ENCODE results near the gene ZNF568. TPM values are rescaled to one million over a fixed set of nuclear protein-coding genes. Genes with fewer than 3 reads are reported as not detected.

ZNF568 gene
- polyA plus RNA-seq, 2 of the 4 experiments (the other 2 are of a cell fraction): 1.0 to 4.9 TPM

DNA sequence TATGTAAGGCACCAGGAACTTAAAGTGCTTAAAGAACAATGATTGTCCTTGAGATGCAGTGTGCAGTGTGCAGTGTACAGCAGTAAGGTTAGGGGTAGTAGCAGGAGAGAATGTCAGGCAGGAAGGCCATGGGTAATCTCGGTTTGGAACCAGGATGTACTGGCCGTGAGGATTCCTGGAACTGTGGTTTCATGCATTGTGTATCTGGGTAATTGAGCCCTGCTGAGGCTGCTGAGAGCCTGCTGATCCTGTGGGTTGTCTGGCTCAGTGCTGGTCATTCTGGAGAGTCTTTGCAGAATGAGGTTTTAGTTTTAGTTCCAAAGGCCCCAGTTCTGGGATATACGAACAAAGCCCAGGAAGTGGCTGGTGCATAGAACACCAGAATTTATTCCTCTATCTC lies 71.0 kb downstream of the ZNF568 start:
- Histone ChIP-seq H3K4me1 (no peaks in the 10 kb centered on the region), H3K9me3 (peaks cover 85% of the 10 kb centered on the region), H3K4me2 (no peak overlapping the region), H3K4me3 (no peak overlapping the region), H3K27ac (no peak overlapping the region)
- WGBS (ENCODE audit: missing lambda C conversion rate): 2% methylated on average over 3 of the region's 3 CpGs
- no peak for DNase-seq (ENCODE audit: low read depth in 1 of 2, low spot score in 1 of 2)
- ChIA-PET CTCF (interaction anchor here (0.6 to 1.1 kb wide), 2 partner anchors 15 to 21 kb away, joined by 3 to 4 read pairs; no protein-coding TSS in a partner anchor), POLR2A (no interaction called here)
- no peak for ATAC-seq
- TF ChIP-seq SREBF2 (IDR thresholded peaks at IDR 0.05): no peak
- no peak for TF ChIP-seq FOXS1 (CRISPR knock-in tag; IDR thresholded peaks at IDR 0.05)
- no peak for TF ChIP-seq JUNB (IDR thresholded peaks at IDR 0.05)
- no peak for TF ChIP-seq NR3C1 (IDR thresholded peaks at IDR 0.05)
- TF ChIP-seq, protein P1, sequence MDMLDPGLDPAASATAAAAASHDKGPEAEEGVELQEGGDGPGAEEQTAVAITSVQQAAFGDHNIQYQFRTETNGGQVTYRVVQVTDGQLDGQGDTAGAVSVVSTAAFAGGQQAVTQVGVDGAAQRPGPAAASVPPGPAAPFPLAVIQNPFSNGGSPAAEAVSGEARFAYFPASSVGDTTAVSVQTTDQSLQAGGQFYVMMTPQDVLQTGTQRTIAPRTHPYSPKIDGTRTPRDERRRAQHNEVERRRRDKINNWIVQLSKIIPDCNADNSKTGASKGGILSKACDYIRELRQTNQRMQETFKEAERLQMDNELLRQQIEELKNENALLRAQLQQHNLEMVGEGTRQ (IDR thresholded peaks at IDR 0.05): no peak
- no peak for TF ChIP-seq GATA3 (IDR thresholded peaks at IDR 0.05; ENCODE audit: borderline replicate concordance)
- TF ChIP-seq HES2 (IDR thresholded peaks at IDR 0.05): no peak
- TF ChIP-seq ATOH8 (CRISPR knock-in tag; IDR thresholded peaks at IDR 0.05; ENCODE audit: low read depth): no peak
- no peak for TF ChIP-seq BHLHE40 (IDR thresholded peaks at IDR 0.05; ENCODE audit: low read depth, low read length)
- TF ChIP-seq PHF8 (IDR thresholded peaks at IDR 0.05; ENCODE audit: borderline replicate concordance, low read depth): no peak
- TF ChIP-seq TFCP2L1 (CRISPR knock-in tag; IDR thresholded peaks at IDR 0.05): no peak
- no peak for TF ChIP-seq RARB (CRISPR knock-in tag; IDR thresholded peaks at IDR 0.05)
- TF ChIP-seq, protein P2, sequence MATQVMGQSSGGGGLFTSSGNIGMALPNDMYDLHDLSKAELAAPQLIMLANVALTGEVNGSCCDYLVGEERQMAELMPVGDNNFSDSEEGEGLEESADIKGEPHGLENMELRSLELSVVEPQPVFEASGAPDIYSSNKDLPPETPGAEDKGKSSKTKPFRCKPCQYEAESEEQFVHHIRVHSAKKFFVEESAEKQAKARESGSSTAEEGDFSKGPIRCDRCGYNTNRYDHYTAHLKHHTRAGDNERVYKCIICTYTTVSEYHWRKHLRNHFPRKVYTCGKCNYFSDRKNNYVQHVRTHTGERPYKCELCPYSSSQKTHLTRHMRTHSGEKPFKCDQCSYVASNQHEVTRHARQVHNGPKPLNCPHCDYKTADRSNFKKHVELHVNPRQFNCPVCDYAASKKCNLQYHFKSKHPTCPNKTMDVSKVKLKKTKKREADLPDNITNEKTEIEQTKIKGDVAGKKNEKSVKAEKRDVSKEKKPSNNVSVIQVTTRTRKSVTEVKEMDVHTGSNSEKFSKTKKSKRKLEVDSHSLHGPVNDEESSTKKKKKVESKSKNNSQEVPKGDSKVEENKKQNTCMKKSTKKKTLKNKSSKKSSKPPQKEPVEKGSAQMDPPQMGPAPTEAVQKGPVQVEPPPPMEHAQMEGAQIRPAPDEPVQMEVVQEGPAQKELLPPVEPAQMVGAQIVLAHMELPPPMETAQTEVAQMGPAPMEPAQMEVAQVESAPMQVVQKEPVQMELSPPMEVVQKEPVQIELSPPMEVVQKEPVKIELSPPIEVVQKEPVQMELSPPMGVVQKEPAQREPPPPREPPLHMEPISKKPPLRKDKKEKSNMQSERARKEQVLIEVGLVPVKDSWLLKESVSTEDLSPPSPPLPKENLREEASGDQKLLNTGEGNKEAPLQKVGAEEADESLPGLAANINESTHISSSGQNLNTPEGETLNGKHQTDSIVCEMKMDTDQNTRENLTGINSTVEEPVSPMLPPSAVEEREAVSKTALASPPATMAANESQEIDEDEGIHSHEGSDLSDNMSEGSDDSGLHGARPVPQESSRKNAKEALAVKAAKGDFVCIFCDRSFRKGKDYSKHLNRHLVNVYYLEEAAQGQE (IDR thresholded peaks at IDR 0.05): no peak
- TF ChIP-seq POLR2AphosphoS2 (conservative IDR thresholded peaks at IDR 0.05; ENCODE audit: low read length): no peak
- FAIRE-seq: no peak

- POLR2A ChIA-PET: no interaction called here
- CTCF ChIA-PET: no interaction called here
- no peak for DNase-seq (ENCODE audit: low read depth in 1 of 2, low spot score in 1 of 2)
- WGBS (ENCODE audit: missing lambda C conversion rate): 27% methylated on average over 8 of the region's 8 CpGs
- H3K4me1 ChIP-seq: no peaks in the 10 kb centered on the region
- peak; percentile 51 for FAIRE-seq
- peaks cover 85% of the 10 kb centered on the region for H3K9me3 ChIP-seq
- H3K4me3 ChIP-seq: no peak overlapping the region
- no peak for ATAC-seq
- no peak overlapping the region for H3K4me2 ChIP-seq
- no peak for TF ChIP-seq ZNF302 (CRISPR knock-in tag; IDR thresholded peaks at IDR 0.05)
- TF ChIP-seq, protein P3, sequence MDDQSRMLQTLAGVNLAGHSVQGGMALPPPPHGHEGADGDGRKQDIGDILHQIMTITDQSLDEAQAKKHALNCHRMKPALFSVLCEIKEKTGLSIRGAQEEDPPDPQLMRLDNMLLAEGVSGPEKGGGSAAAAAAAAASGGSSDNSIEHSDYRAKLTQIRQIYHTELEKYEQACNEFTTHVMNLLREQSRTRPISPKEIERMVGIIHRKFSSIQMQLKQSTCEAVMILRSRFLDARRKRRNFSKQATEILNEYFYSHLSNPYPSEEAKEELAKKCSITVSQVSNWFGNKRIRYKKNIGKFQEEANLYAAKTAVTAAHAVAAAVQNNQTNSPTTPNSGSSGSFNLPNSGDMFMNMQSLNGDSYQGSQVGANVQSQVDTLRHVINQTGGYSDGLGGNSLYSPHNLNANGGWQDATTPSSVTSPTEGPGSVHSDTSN (IDR thresholded peaks at IDR 0.05): no peak
- TF ChIP-seq MYC (IDR thresholded peaks at IDR 0.05; ENCODE audit: borderline replicate concordance, low read length): no peak
- no peak for TF ChIP-seq KDM1A (IDR thresholded peaks at IDR 0.05; ENCODE audit: low read depth)
- TF ChIP-seq E2F6 (IDR thresholded peaks at IDR 0.05; ENCODE audit: borderline replicate concordance, low read depth): no peak
- no peak for TF ChIP-seq RAD21 (conservative IDR thresholded peaks at IDR 0.05 in 1 of 2, IDR thresholded peaks at IDR 0.05 in 1 of 2)
- no peak overlapping the region for H3K27ac ChIP-seq
Observed at GRCh38 chr19:36997152-36997842, 81.2 kb downstream of the ZNF568 start.

Data from A549 (cell line).